Transverse colon (tissue), 3 donors: Measurements from ENCODE around the gene CRTC2.

Experiments
- CTCF ChIP-seq, 5 experiments: fragments of 200-600 bp in 3 of 5; fragments of 450-650 bp in 2 of 5; sonication (generic) in 3 of 5; IDR thresholded peaks; 1 replicate in 2 of 5; 2 replicates in 3 of 5; pipeline ENCODE4 v1.5.1; 2016 to 2017; ENCODE audit warnings: antibody characterized with exemption in 5 of 5, inconsistent platforms in 3 of 5, mild to moderate bottlenecking in 2 of 5, moderate library complexity in 1 of 5
- EP300 ChIP-seq: sonication (generic); formaldehyde crosslinking; IDR thresholded peaks from one replicate; pipeline ENCODE4 v1.6.1; 2017; ENCODE audit warnings: antibody characterized with exemption, low read depth

GRCh38 chr1:153945795-153946621, 12.4 kb downstream of the CRTC2 start:
- no peak for TF ChIP-seq CTCF (IDR thresholded peaks at IDR 0.05)
- TF ChIP-seq EP300, result peak; percentile 55
